GM21786 (cell line): Measurements from ENCODE around the gene LEFTY2.
"Not testable (repeated sequence)": the region's sequence is repeated elsewhere in the genome, so short reads cannot be mapped to it uniquely, and the experiment has no call there.

Experiments
- ATAC-seq: cut with Tn5 transposase; IDR thresholded peaks from one replicate; pipeline ENCODE4 v1.9.1; 2021; ENCODE audit not compliant: unreplicated experiment

The LEFTY2 gene

GRCh38 chr1:225954753-225955152 lies 13.7 kb upstream of the LEFTY2 start:
- no peak for ATAC-seq

DNA sequence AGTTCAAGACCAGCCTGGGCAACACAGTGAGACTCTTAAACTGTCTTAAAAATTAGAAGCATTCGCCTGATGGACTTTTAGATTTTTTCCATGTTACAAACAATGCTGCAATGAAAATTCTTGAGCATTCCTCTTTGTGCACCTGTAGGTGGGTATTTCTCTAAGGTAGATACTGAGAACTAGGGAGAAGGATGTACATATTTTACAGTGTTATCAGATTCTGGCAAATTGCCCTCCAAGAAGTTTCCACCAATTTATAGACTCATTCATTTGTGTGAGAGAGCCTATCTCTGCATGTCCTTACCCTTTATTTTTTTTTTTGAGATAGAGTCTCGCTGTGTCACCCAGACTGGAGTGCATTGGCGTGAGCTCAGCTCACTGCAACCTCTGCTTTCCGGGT lies 12.3 kb upstream of the LEFTY2 start:
- ATAC-seq: no peak

- ATAC-seq: no peak
Observed at GRCh38 chr1:225950905-225951497, 10.0 kb upstream of the LEFTY2 start.

DNA sequence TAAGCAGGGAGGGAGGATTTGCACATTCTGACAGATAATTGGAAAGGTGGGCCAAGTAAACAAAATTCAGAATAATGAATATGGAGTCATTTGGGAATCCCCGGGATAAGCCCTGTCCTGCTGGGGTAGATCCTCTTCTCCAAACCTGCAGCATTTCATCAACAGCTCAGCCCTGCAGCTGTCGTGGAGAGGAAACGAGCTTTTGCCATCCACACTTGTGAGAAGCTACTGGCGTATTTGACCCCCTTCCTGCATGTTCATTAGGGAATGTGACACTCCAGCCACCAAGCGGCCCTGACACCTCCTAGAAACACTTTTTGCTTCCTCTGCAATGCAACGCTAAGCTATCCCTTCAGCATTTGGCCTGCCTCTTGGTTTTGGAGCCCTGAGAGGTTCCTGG lies 8.0 kb upstream of the LEFTY2 start:
- ATAC-seq: no peak

DNA sequence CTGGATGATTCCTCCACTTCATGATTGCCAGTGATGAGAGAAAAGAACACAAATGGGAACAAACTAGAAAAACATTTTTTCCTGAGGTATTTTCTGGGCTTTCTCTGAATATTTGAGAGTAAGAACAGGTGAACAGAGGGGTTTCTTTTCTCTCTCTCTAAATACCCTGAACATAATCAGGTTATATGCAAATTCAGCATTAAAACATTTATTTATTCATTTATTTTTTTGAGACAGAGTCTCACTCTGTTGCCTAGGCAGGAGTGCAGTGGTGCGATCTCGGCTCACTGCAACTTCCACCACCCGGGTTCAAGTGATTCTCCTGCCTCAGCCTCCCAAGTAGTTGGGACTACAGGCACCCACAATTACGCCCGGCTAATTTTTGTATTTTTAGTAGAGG lies 5.8 kb upstream of the LEFTY2 start:
- no peak for ATAC-seq

GRCh38 chr1:225946082-225946620 lies 5.1 kb upstream of the LEFTY2 start:
- ATAC-seq: no peak

DNA sequence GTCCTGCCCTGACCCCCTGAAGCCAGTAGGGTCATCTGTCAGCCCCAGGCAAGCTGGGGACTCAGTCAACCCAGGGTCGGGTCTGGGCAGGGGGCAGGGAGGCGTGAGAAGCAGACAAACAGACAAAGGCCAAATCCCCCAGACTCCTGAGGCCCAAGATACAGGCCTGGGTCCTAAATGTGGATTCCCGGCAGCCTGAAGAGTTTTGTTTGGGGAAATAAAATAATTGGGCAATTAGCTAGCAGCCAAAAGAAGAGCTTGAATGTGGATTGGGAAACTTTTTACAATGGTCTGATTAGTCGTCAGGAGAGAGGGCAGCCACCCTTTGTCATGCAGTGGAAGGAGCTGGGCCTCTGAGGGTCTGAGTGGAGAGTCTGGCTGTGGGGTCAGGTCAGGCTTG lies 4.5 kb upstream of the LEFTY2 start:
- no peak for ATAC-seq

DNA sequence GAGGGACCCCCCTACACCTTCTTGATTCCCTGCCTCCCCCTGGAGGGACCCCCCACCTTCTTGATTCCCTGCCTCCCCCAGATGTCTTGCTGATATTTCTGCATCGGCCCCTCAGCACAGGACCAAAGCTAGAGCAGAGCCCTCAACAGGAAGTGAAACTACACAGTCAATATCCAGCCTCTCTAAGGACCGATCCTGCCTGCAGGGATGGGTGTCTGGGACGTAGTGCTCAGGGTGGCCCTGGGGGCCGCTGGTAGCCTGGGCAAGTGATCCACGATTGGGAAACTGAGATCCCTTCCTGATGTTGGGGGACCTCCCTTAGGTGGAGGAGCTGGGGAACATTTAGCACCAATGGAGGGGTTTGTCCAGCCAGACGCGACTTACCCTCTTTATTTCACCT lies 3.9 kb upstream of the LEFTY2 start:
- peak; percentile 59 for ATAC-seq

GRCh38 chr1:225944387-225944786 lies 3.4 kb upstream of the LEFTY2 start:
- no peak for ATAC-seq

- ATAC-seq: no peak
Observed at GRCh38 chr1:225943582-225943981, 2.6 kb upstream of the LEFTY2 start.

- peak; percentile 89 for ATAC-seq
Observed at GRCh38 chr1:225942574-225942973, 1.6 kb upstream of the LEFTY2 start.

GRCh38 chr1:225941942-225942222 lies 862 bp upstream of the LEFTY2 start:
- ATAC-seq: no peak

DNA sequence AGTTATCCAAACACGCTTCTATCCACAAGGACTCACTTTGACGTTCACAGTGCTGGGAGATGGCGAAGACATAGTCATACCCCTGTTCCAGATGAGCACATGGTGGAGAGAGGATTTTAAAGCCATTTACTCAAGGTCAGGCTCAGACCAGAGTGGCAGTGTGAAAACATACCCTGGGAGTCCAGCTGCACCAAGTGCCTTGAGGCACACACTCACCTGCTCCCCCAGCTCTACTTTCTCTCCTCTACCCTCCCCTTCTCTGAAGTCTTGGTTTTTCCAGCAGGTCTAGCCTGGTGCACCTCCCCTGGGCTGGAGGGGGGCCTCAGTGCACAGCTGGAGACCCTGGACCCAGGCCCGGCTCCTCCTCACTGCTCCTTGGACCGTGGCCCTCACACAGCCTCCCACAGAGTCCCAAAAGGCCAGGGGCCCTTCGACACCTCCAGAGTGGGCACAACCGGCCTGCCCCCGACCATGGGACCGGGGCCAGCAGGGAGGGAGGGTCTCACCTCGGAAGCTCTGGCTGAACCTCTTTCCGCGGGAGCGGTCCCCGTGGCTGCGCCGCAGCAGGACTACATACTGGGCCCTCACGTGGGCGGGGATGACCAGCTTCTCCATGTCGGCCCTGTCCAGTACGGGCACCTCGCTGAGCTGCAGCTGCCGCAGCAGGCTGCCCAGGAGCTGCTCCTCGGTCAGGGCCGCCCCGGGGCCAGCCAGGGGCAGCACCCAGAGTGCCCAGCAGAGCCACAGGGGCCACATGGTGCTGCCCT lies 452 bp downstream of the LEFTY2 start:
- ATAC-seq: no peak

- ATAC-seq: not testable (repeated sequence)
Observed at GRCh38 chr1:225939939-225940310, 1.1 kb downstream of the LEFTY2 start.

GRCh38 chr1:225939097-225939938 lies 1.7 kb downstream of the LEFTY2 start:
- ATAC-seq: not testable (repeated sequence)

DNA sequence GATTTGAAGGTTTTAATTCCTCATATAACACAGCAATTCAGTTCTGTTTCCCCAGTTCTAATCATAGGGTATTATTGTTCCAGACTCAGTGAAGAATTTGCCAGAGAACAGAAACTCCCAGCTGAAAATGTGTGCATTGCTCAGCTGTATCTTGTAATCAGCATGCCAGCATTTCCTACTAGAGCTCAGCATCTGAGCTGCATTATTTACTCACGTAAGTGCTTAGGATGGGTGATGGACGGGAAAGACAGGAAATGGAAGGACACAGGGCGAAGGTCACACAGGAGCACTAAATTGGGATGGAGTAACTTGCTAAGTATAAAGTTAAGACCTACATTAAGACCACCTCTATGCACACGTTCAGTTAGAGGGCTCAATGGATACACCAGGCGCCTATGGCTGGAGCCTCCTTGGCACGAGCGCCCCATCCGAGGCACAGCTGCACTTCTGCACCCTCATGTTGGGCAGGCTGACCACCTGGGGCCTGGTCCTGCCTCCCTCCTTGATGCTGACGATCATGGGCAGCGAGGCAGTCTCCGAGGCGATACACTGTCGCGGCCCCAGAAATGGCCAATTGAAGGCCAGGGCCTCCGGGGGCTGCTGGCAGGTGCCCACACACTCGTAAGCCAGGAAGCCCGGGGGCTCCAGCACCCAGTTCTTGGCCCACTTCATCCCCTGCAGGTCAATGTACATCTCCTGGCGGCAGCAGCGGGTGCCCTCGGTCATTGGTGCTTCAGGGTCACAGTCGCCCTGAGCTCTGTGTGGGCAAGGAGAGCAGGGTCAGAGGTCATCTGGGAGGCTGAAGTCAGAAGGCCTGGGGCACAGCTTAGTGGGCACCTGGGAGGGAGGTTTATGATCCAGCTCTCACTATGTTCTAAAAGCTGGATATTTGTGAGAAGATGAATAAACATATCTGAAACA lies 3.7 kb downstream of the LEFTY2 start:
- ATAC-seq: no peak

DNA sequence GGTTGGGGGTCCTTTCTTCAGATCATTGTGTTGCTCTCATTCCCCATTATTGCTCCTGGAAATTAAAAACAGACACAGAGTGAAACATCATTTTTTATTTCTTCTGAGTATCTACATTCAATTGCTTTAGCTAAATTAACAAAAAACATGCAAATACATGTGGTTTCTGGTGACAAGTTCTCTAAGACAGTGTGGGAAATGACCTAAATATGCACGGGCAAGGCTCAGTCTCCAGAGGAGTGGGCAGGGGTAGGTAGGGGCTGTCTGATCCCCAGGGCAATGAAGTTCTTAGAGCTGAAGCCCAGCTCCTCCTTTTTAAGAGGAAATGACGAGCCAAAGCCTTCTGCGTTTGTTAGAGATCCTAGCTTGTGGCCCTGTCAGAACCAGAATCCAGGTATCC lies 4.5 kb downstream of the LEFTY2 start:
- no peak for ATAC-seq

GRCh38 chr1:225936086-225936485 lies 4.9 kb downstream of the LEFTY2 start:
- ATAC-seq: not testable (repeated sequence)

DNA sequence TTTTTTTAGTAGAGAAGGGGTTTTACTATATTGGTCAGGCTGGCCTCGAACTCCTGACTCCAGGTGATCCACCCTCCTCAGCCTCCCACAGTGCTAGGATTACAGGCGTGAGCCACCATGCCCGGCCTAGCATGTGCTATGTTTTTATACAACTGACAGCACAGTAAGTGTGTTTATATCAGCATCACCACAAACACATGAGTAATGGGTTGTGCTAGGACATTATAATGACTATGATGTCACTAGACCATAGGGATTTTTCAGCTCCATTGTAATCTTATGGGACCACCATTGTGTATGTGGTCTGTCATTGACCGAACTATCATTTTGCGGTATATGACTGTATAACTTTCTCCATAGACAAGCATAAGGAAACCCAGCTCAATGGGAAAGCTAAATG lies 6.3 kb downstream of the LEFTY2 start:
- no peak for ATAC-seq

- no peak for ATAC-seq
Observed at GRCh38 chr1:225933072-225933471, 7.9 kb downstream of the LEFTY2 start.
